NCI-H1048 (cell line): ENCODE results near the gene PTGES2.
A peak's percentile ranks its signal among the peaks of the same experiment; 100 is the strongest.

Source experiments
- DNase-seq: peaks from one replicate; lab custom pipeline; 2025; lab: John Stamatoyannopoulos, UW

The PTGES2 gene

GRCh38 chr9:128102861-128103588 lies 24.5 kb downstream of the PTGES2 start:
- DNase-seq, result no peak

- DNase-seq, result no peak
Observed at GRCh38 chr9:128102196-128102595, 25.3 kb downstream of the PTGES2 start.

GRCh38 chr9:128101690-128102089 lies 25.8 kb downstream of the PTGES2 start:
- no peak for DNase-seq

GRCh38 chr9:128101231-128101661 lies 26.3 kb downstream of the PTGES2 start:
- DNase-seq, result no peak

- DNase-seq, result no peak
Observed at GRCh38 chr9:128100581-128100980, 26.9 kb downstream of the PTGES2 start.

- no peak for DNase-seq
Observed at GRCh38 chr9:128099932-128100491, 27.5 kb downstream of the PTGES2 start.

GRCh38 chr9:128099231-128099931 lies 28.1 kb downstream of the PTGES2 start:
- no peak for DNase-seq

GRCh38 chr9:128098297-128099230 lies 29.0 kb downstream of the PTGES2 start:
- DNase-seq, result peak; percentile 93

- DNase-seq, result no peak
Observed at GRCh38 chr9:128097543-128098296, 29.8 kb downstream of the PTGES2 start.

GRCh38 chr9:128096616-128097536 lies 30.7 kb downstream of the PTGES2 start:
- no peak for DNase-seq

GRCh38 chr9:128094950-128095544 lies 32.5 kb downstream of the PTGES2 start:
- no peak for DNase-seq

GRCh38 chr9:128094166-128094949 lies 33.2 kb downstream of the PTGES2 start:
- DNase-seq, result peak; percentile 91

GRCh38 chr9:128093011-128093410 lies 34.5 kb downstream of the PTGES2 start:
- DNase-seq, result no peak

- DNase-seq, result no peak
Observed at GRCh38 chr9:128092199-128092977, 35.1 kb downstream of the PTGES2 start.

- DNase-seq, result no peak
Observed at GRCh38 chr9:128091571-128091970, 36.0 kb downstream of the PTGES2 start.

GRCh38 chr9:128091144-128091543 lies 36.4 kb downstream of the PTGES2 start:
- DNase-seq, result no peak

- no peak for DNase-seq
Observed at GRCh38 chr9:128089299-128089698, 38.2 kb downstream of the PTGES2 start.

- no peak for DNase-seq
Observed at GRCh38 chr9:128088253-128088945, 39.1 kb downstream of the PTGES2 start.
